Measurements from ENCODE around the gene RFX8. TPM values are rescaled to one million over a fixed set of nuclear protein-coding genes. Genes with fewer than 3 reads are reported as not detected.

RFX8 gene
- total and polyA plus RNA-seq, 2 donors (not counting 3 experiments of a cell fraction or from before 2014, with no cell fraction given): 0.21 to 1.00 TPM

- H3K4me2 ChIP-seq (ENCODE audit: insufficient read depth, low read length): no peak overlapping the region
- no peaks in the 10 kb centered on the region for H3K9me1 ChIP-seq (replicated peaks; ENCODE audit: control insufficient read depth, extremely low read depth, insufficient read depth, low read length)
- H3K36me3 ChIP-seq (ENCODE audit: control insufficient read depth in 2 of 2, extremely low read depth in 1 of 2, insufficient read depth in 2 of 2, low read length in 2 of 2): no peaks in the 10 kb centered on the region
- ChIA-PET CTCF (interaction anchor here (2.3 kb wide), 1 partner anchor 14 kb away, joined by 11 read pairs; no protein-coding TSS in a partner anchor), POLR2A (no interaction called here)
- H3K79me2 ChIP-seq (ENCODE audit: control insufficient read depth, insufficient read depth, low read length): no peaks in the 10 kb centered on the region
- no peak for TF ChIP-seq POLR2A (IDR thresholded peaks at IDR 0.05; ENCODE audit: low read depth, low read length)
- no peak for TF ChIP-seq JUN (IDR thresholded peaks at IDR 0.05; ENCODE audit: borderline replicate concordance, insufficient read depth, insufficient read length, low read depth)
- no peak for TF ChIP-seq GATA2 (IDR thresholded peaks at IDR 0.05; ENCODE audit: insufficient read depth, insufficient read length, low read depth, low read length)
- TF ChIP-seq CTCF (IDR thresholded peaks at IDR 0.05; ENCODE audit: extremely low read depth in 1 of 2, insufficient read depth in 1 of 2, low read depth in 1 of 2, low read length in 2 of 2): no peak
- TF ChIP-seq MYC (IDR thresholded peaks at IDR 0.05; ENCODE audit: low read depth, low read length): no peak
- TF ChIP-seq POLR2AphosphoS5 (IDR thresholded peaks at IDR 0.05; ENCODE audit: insufficient read depth, low read depth, low read length): no peak
- TF ChIP-seq, protein P1, sequence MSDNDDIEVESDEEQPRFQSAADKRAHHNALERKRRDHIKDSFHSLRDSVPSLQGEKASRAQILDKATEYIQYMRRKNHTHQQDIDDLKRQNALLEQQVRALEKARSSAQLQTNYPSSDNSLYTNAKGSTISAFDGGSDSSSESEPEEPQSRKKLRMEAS (IDR thresholded peaks at IDR 0.05; ENCODE audit: insufficient read depth, insufficient read length): no peak
- no peak for TF ChIP-seq EZH2 (IDR thresholded peaks at IDR 0.05; ENCODE audit: borderline replicate concordance, low read depth, low read length, severe bottlenecking)
- TF ChIP-seq FOS (IDR thresholded peaks at IDR 0.05; ENCODE audit: borderline replicate concordance, insufficient read depth, low read length): no peak
- no peaks in the 10 kb centered on the region for H3K27me3 ChIP-seq (ENCODE audit: control insufficient read depth in 2 of 2, insufficient read depth in 2 of 2, low read length in 2 of 2)
- no peaks in the 10 kb centered on the region for H3K9me3 ChIP-seq (replicated peaks; ENCODE audit: control insufficient read depth, insufficient read depth, low read length)
- H3K27ac ChIP-seq (ENCODE audit: insufficient read depth, low read depth, low read length): no peak overlapping the region
- no peak for FAIRE-seq
- no peaks in the 10 kb centered on the region for H3K4me1 ChIP-seq (ENCODE audit: control insufficient read depth, extremely low read depth, insufficient read depth, low read length)
- BruUV-seq (replicated peaks): no TSS peak
- intact Hi-C loops (cut with micrococcal nuclease) (no loop called here), dilution Hi-C loops (cut with MboI; ENCODE audit: extremely low pct_ligation_motif_present, low sequenced_read_pairs) (no loop called here)
- no peak overlapping the region for H3K9ac ChIP-seq (replicated peaks; ENCODE audit: extremely low read depth, insufficient read depth, low read length)
- H2AFZ ChIP-seq (ENCODE audit: low read depth, low read length): no peak overlapping the region
- no peak for DNase-seq (ENCODE audit: low read depth, low spot score)
- H4K20me1 ChIP-seq (replicated peaks; ENCODE audit: control insufficient read depth, extremely low read depth, insufficient read depth, low read length): no peaks in the 10 kb centered on the region
- no peak overlapping the region for H3K4me3 ChIP-seq (replicated peaks in 1 of 3; ENCODE audit: insufficient read depth in 1 of 3, low read depth in 1 of 3, low read length in 3 of 3)
Measured at GRCh38 chr2:101356055-101356454, 118.9 kb downstream of the RFX8 start.

Data from endothelial cell of umbilical vein (primary cell).